ENCODE data around the gene ZNRD2. TPM values are rescaled to one million over a fixed set of nuclear protein-coding genes. Genes with fewer than 3 reads are reported as not detected.

Gene ZNRD2
- total RNA-seq, 1 experiment from 2014 or later, result 66.8 TPM

DNA sequence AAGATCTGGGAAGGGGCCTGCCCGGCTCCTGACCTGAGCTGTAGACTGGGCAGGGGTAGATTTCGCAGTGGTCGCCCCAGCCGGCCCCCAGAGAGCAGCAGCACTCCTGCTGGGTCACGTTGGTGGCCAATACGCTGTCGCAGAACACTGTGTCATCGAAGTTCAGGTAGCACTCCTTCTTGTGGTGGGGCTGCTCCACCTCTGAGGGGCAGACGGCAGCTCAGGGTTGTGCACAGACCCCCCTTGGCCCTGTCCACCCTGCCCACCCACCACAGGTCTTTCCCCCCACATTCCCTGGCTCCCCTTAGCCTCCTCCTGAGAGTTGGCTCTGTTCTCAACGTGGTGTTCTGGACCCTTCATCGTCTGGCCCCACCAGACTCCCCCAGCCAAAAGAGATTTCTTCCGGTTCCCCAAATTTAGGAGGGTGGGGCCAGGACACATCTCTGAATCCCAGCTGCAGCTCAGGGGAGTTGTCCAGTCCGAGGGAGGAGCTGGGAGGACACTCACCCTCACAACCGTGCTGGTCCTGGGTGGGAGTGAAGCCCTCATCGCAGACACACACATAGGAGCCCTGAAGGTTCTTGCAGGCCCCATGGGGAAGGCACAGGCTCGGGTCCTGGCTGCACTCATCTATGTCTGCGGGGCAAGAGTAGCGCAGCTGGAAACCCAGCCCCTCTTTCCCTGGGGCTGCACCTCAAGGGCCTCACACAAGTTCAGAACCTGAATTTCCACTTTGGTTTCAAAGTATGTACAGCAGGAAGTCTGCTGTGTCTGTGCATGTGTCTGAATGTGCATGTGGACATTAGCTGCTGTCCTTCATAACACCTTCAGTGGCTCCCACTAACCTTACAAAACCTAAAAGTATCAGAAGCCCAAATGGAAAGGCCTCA is 28.9 kb upstream of the ZNRD2 start:
- Histone ChIP-seq H4K20me1 (ENCODE audit: insufficient read depth) (no peaks in the 10 kb centered on the region), H3K9ac (ENCODE audit: low read length) (peak overlapping the region; percentile 82), H3K9me3 (ENCODE audit: control insufficient read depth in 1 of 2, insufficient read depth in 1 of 2, low read depth in 1 of 2, low read length in 2 of 2) (no peaks in the 10 kb centered on the region), H3K4me2 (ENCODE audit: low read length) (peak overlapping the region; percentile 94), H3K36me3 (ENCODE audit: control insufficient read depth in 1 of 2, insufficient read depth in 2 of 2, low read length in 2 of 2) (peaks cover 0 to 9% of the 10 kb centered on the region in 2 experiments; a peak in 2 of 4 replicates), H3K27me3 (ENCODE audit: insufficient read depth, low read length) (no peaks in the 10 kb centered on the region), H2AFZ (ENCODE audit: low read depth, low read length, poor library complexity, severe bottlenecking) (no peak overlapping the region), H3K79me2 (ENCODE audit: insufficient read depth, low read length) (peaks cover 24% of the 10 kb centered on the region), H3K27ac (ENCODE audit: low read depth, low read length) (peak overlapping the region; percentile 100), H3K4me1 (ENCODE audit: control insufficient read depth in 1 of 2, insufficient read depth in 2 of 2, low read length in 2 of 2) (peaks cover 15 to 45% of the 10 kb centered on the region in 2 experiments; a peak in 3 of 4 replicates), H3K4me3 (replicated peaks in 1 of 2; ENCODE audit: low read depth in 1 of 2, low read length in 2 of 2) (peak overlapping the region; percentile 68 to 85), H3K9me2 (ENCODE audit: insufficient read depth) (no peaks in the 10 kb centered on the region)
- RAD21 ChIA-PET (ENCODE audit: low non-redundant PET in 1 of 2, low total read pairs in 2 of 2, uncharacterized antibody in 2 of 2, unreplicated experiment in 2 of 2), result interaction anchor here (1.0 to 3.3 kb wide), 6 partner anchors 16 to 53 kb away, joined by 3 to 32 read pairs (median 6); partner anchors contain the start of genes FAM89B (in 1 of the 2), SCYL1 (in 1 of the 2) and ZNRD2 (in 1 of the 2)
- intact Hi-C loops (cut with micrococcal nuclease), result no loop called here
- POLR2A ChIA-PET, result interaction anchor here (0.9 to 2.8 kb wide), 15 partner anchors 10 to 74 kb away, joined by 3 to 16 read pairs (median 4); partner anchors contain the start of genes EHBP1L1, FAM89B, MALAT1 and PCNX3
- CTCF ChIA-PET, result interaction anchor here (0.7 to 4.6 kb wide), 9 partner anchors 11 to 125 kb away, joined by 3 to 89 read pairs (median 14); partner anchors contain the start of genes FAM89B, KCNK7, PCNX3 and ZNRD2
- DNase-seq (ENCODE audit: low read depth, low spot score) (no peak), ATAC-seq (no peak)
- TF ChIP-seq, protein P1, sequence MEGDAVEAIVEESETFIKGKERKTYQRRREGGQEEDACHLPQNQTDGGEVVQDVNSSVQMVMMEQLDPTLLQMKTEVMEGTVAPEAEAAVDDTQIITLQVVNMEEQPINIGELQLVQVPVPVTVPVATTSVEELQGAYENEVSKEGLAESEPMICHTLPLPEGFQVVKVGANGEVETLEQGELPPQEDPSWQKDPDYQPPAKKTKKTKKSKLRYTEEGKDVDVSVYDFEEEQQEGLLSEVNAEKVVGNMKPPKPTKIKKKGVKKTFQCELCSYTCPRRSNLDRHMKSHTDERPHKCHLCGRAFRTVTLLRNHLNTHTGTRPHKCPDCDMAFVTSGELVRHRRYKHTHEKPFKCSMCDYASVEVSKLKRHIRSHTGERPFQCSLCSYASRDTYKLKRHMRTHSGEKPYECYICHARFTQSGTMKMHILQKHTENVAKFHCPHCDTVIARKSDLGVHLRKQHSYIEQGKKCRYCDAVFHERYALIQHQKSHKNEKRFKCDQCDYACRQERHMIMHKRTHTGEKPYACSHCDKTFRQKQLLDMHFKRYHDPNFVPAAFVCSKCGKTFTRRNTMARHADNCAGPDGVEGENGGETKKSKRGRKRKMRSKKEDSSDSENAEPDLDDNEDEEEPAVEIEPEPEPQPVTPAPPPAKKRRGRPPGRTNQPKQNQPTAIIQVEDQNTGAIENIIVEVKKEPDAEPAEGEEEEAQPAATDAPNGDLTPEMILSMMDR (IDR thresholded peaks at IDR 0.05 in 2 of 3, conservative IDR thresholded peaks at IDR 0.05 in 1 of 3; ENCODE audit: borderline replicate concordance in 1 of 3, insufficient read depth in 1 of 3, low read depth in 2 of 3, low read length in 2 of 3), result 0 out of 6 replicates have a peak, but pooled peaks of 1 of the 3 experiments have one; percentile 3
- TF ChIP-seq SRF (IDR thresholded peaks at IDR 0.05; ENCODE audit: low read depth), result no peak
- BruUV-seq (replicated peaks), result TSS peak; percentile 47
